NCI-H2107 treated with DMSO at 0.1 percent for 48 hours (cell line): ENCODE data around the gene ASB11.

Experiments used
- DNase-seq: peaks from one replicate; lab custom pipeline; 2025; ENCODE audit not compliant: unreplicated experiment; lab: John Stamatoyannopoulos, UW

Gene ASB11

GRCh38 chrX:15235001-15235400 lies 80.4 kb downstream of the ASB11 start:
- DNase-seq: no peak

- no peak for DNase-seq
These were observed 81.9 kb downstream of the ASB11 start for GRCh38 chrX:15233416-15234015.
